Heart right ventricle (tissue), 16 donors: ENCODE data around the gene OR7A5. TPM values are rescaled to one million over a fixed set of nuclear protein-coding genes. Genes with fewer than 3 reads are reported as not detected.

Experiments
- ATAC-seq, 8 donors: fragments of 200-7000 bp; cut with Tn5 transposase; one replicate each; pipeline ENCODE4 v1.9.1; 2020; ENCODE audit warnings: mild to moderate bottlenecking in 8 of 8, moderate library complexity in 8 of 8, moderate number of reproducible peaks in 1 of 8
- DNase-seq, 2 donors: peaks; one replicate each; pipeline ENCODE4 v3.0.0-alpha.2; 2020
- H3K27ac ChIP-seq, 10 donors: fragments of 200-600 bp; sonication (generic) in 2 of 10; one replicate each; pipeline versions ENCODE4 v1.5.0 to v1.8.0; 2020 to 2022; ENCODE audit warnings: mild to moderate bottlenecking in 3 of 10
- H3K27me3 ChIP-seq, 7 donors: fragments of 200-600 bp; one replicate each; pipeline ENCODE4 v1.8.0; 2021 to 2022; ENCODE audit warnings: mild to moderate bottlenecking in 2 of 7
- H3K36me3 ChIP-seq, 9 donors: fragments of 200-600 bp; sonication (generic) in 1 of 9; one replicate each; pipeline versions ENCODE4 v1.5.0 to v1.8.0; 2020 to 2022; ENCODE audit warnings: mild to moderate bottlenecking in 2 of 9
- H3K4me1 ChIP-seq, 9 donors: fragments of 200-600 bp; sonication (generic) in 1 of 9; one replicate each; pipeline versions ENCODE4 v1.5.0 to v1.8.0; 2020 to 2022; ENCODE audit warnings: mild to moderate bottlenecking in 4 of 9
- H3K4me3 ChIP-seq, 10 donors: fragments of 200-600 bp; sonication (generic) in 2 of 10; one replicate each; pipeline versions ENCODE4 v1.5.0 to v1.8.0; 2020 to 2022; ENCODE audit warnings: mild to moderate bottlenecking in 7 of 10, moderate library complexity in 2 of 10
- H3K9me3 ChIP-seq, 11 donors: fragments of 200-600 bp in 10 of 11; sonication (generic) in 2 of 11; one replicate each; pipeline versions ENCODE4 v1.5.0 to v1.8.0; 2013 to 2022; ENCODE audit warnings: mild to moderate bottlenecking in 2 of 11, control low read depth in 1 of 11, moderate library complexity in 1 of 11
- WGBS, 2 donors: extraction: QIAGEN DNeasy Blood & Tissue Kit; methylation state at CpG; one replicate each; pipeline ENCODE4 v1.1.7; 2013; ENCODE audit warnings: inconsistent platforms in 1 of 2; 5-methylcytosine and 5-hydroxymethylcytosine counted together
- intact Hi-C, 10 donors: fragments of 100-400 bp; cut with DNase I; formaldehyde crosslinking; loops; one replicate each; pipeline versions ENCODE4 v1.11.1 to v1.14.2; 2022
- polyA plus RNA-seq, 2 donors: library from polyadenylated mRNA; stranded (reverse); fragments of 200-250 nt; gene quantifications; one replicate each; pipeline ENCODE4 v1.2.3, GENCODE V29; 2013
- total RNA-seq, 10 donors: library from RNA; stranded (reverse); fragmentation: NEBNext Ultra II Directional in 3 of 10; extraction: Animal tissue kit (Norgen Biotek cat#: 25700) in 3 of 10; gene quantifications; one replicate each; pipeline versions ENCODE4 v1.2.1 to v1.2.4, GENCODE V29; 2021 to 2023
- TF ChIP-seq, protein P1 (sequence below), 9 donors: fragments of 200-600 bp; sonication (generic) in 2 of 9; IDR thresholded peaks; one replicate each; pipeline versions ENCODE4 v1.5.0 to v1.8.0; 2021 to 2022; ENCODE audit warnings: antibody characterized with exemption in 9 of 9, mild to moderate bottlenecking in 5 of 9, moderate library complexity in 1 of 9
- donor health status: Arrhythmogenic right ventricular cardiomyopathy.
- donor health status: ischemic (EF 13 %, LVEDD 7.1; RV severe dilation, severe dysfunction).
- donor health status: healthy with polysubstance abuse.
- donor health status: DM: no; HTN: yes; CAD: no.
- donor health status: DM: no; HTN: no; CAD: no.
- donor health status: ischemic (EF 25% LVEDD 6.9; RV normal size, moderate dysfunction).
- donor health status: ischemic (EF 25% LVEDD 5.7; RV mildly dilated, moderate dysfunction).
- donor health status: healthy.
- donor health status: DM: yes; HTN: yes; CAD: no.
- donor health status: Ischemic cardiomyopathy.
- donor health status: ischemic (EF 35%, LVEDD 5.7; RV mildly dilated, moderate dysfunction).
- donor health status: nonischemic (EF 11% LVEDD 7.7; RV severe dilation, severe dysfunction).
- donor health status: DM: yes; HTN: yes; CAD: no.
- donor health status: PGD.
- donor health status: ischemic (EF 29% LVEDD 5.4; RV normal size, mild dysfunction).
- donor health status: nonischemic (EF 23%, LVEDD 6.1; RV moderate dilation, normal function).

OR7A5 gene
- total and polyA plus RNA-seq, 12 donors = not detected

- no peaks in the 10 kb centered on the region for H3K4me1 ChIP-seq
- H3K9me3 ChIP-seq = no peaks in the 10 kb centered on the region
- H3K4me3 ChIP-seq = no peak overlapping the region
- DNase-seq = no peak
- no peak for ATAC-seq
- H3K36me3 ChIP-seq = no peaks in the 10 kb centered on the region
- peaks cover 0 to 17% (median 5%) of the 10 kb centered on the region in 7 donors for H3K27me3 ChIP-seq
- 23 to 42% methylated on average over 4 of the region's 4 CpGs for WGBS, 2 donors
- H3K27ac ChIP-seq = no peak overlapping the region
- TF ChIP-seq, protein P1, sequence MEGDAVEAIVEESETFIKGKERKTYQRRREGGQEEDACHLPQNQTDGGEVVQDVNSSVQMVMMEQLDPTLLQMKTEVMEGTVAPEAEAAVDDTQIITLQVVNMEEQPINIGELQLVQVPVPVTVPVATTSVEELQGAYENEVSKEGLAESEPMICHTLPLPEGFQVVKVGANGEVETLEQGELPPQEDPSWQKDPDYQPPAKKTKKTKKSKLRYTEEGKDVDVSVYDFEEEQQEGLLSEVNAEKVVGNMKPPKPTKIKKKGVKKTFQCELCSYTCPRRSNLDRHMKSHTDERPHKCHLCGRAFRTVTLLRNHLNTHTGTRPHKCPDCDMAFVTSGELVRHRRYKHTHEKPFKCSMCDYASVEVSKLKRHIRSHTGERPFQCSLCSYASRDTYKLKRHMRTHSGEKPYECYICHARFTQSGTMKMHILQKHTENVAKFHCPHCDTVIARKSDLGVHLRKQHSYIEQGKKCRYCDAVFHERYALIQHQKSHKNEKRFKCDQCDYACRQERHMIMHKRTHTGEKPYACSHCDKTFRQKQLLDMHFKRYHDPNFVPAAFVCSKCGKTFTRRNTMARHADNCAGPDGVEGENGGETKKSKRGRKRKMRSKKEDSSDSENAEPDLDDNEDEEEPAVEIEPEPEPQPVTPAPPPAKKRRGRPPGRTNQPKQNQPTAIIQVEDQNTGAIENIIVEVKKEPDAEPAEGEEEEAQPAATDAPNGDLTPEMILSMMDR (IDR thresholded peaks at IDR 0.05) = no peak
- intact Hi-C loops = no loop called here
Observed at GRCh38 chr19:14830702-14831101, 4.3 kb downstream of the OR7A5 start.

- 89% methylated on average over 2 of the region's 2 CpGs for WGBS, 2 donors
- ATAC-seq (no peak), DNase-seq (no peak)
Observed at GRCh38 chr19:14826006-14826405, 9.0 kb downstream of the OR7A5 start.

GRCh38 chr19:14821937-14822336 is 13.0 kb downstream of the OR7A5 start:
- WGBS, 2 donors = 31 to 47% methylated on average over 6 of the region's 6 CpGs
- Histone ChIP-seq H3K27me3 (peaks cover 0 to 29% (median 9%) of the 10 kb centered on the region in 7 donors), H3K27ac (no peak overlapping the region), H3K9me3 (peaks cover 0 to 4% (median 0%) of the 10 kb centered on the region in 11 donors), H3K36me3 (no peaks in the 10 kb centered on the region), H3K4me3 (no peak overlapping the region), H3K4me1 (no peaks in the 10 kb centered on the region)
- intact Hi-C loops = no loop called here
- no peak for DNase-seq
- no peak for ATAC-seq
- TF ChIP-seq, protein P1 (IDR thresholded peaks at IDR 0.05) = no peak

More at GRCh38 chr19:14826006-14826405, 9.0 kb downstream of the OR7A5 start:
- H3K4me3 ChIP-seq = no peak overlapping the region
- peaks cover 0 to 40% (median 9%) of the 10 kb centered on the region in 7 donors for H3K27me3 ChIP-seq
- H3K4me1 ChIP-seq = no peaks in the 10 kb centered on the region
- H3K36me3 ChIP-seq = no peaks in the 10 kb centered on the region
- no peak overlapping the region for H3K27ac ChIP-seq
- H3K9me3 ChIP-seq = peaks cover 0 to 4% (median 0%) of the 10 kb centered on the region in 11 donors
- TF ChIP-seq, protein P1 (IDR thresholded peaks at IDR 0.05) = no peak
- intact Hi-C loops = no loop called here

- Histone ChIP-seq H3K27ac (no peak overlapping the region), H3K36me3 (no peaks in the 10 kb centered on the region), H3K27me3 (peaks cover 0 to 5% (median 0%) of the 10 kb centered on the region in 7 donors), H3K4me1 (no peaks in the 10 kb centered on the region), H3K9me3 (peaks cover 0 to 2% (median 0%) of the 10 kb centered on the region in 11 donors), H3K4me3 (no peak overlapping the region)
- TF ChIP-seq, protein P1 (IDR thresholded peaks at IDR 0.05) = no peak
- ATAC-seq (no peak), DNase-seq (no peak)
- intact Hi-C loops = no loop called here
- 78 to 79% methylated on average over 8 of the region's 8 CpGs for WGBS, 2 donors
Observed at GRCh38 chr19:14818588-14818987, 16.4 kb downstream of the OR7A5 start.
